K562 (cell line): ENCODE results near the gene POC1B. TPM values are rescaled to one million over a fixed set of nuclear protein-coding genes. Genes with fewer than 3 reads are reported as not detected.

ENCODE experiments used
- ARNT ChIP-seq, 2 experiments: fragments of 450-650 bp; IDR thresholded peaks; 2 replicates each; pipeline ENCODE4 v1.6.1; 2016; ENCODE audit warnings: mild to moderate bottlenecking in 1 of 2
- BDP1 ChIP-seq: IDR thresholded peaks from 3 replicates; pipeline ENCODE4 v1.6.1; 2011; ENCODE audit not compliant: insufficient read length, insufficient read depth
- BRCA1 ChIP-seq, 2 experiments: fragments of 450-650 bp in 1 of 2; sonication (generic) in 1 of 2; formaldehyde crosslinking in 1 of 2; IDR thresholded peaks; 2 replicates each; pipeline versions ENCODE4 v1.5.0 to v1.6.1; 2017 to 2020; ENCODE audit warnings: mild to moderate bottlenecking in 1 of 2, missing genetic modification reagents in 1 of 2
- C11orf30 ChIP-seq: fragments of 450-650 bp; IDR thresholded peaks from 2 replicates; pipeline ENCODE4 v1.6.1; 2016; ENCODE audit warnings: low read depth, mild to moderate bottlenecking
- CBX1 ChIP-seq: sonication (generic); IDR thresholded peaks from 2 replicates; pipeline ENCODE4 v1.6.1; 2016; ENCODE audit warnings: antibody characterized with exemption, low read depth, mild to moderate bottlenecking
- CHD4 ChIP-seq: fragments of 200-600 bp; sonication (generic); IDR thresholded peaks from 3 replicates; pipeline ENCODE4 v1.6.1; 2012; ENCODE audit warnings: low read depth, mild to moderate bottlenecking, mixed read lengths, low read length, inconsistent platforms; ENCODE audit not compliant: insufficient read depth, insufficient replicate concordance, poor library complexity, severe bottlenecking
- DDX20 ChIP-seq: fragments of 450-650 bp; IDR thresholded peaks from 2 replicates; pipeline ENCODE4 v1.6.1; 2016; ENCODE audit warnings: missing genetic modification characterization, low read depth, mild to moderate bottlenecking, missing compliant biosample characterization, moderate library complexity
- FOSL1 ChIP-seq: fragments of 200-800 bp; sonication (Bioruptor generic); conservative IDR thresholded peaks from 2 replicates; pipeline ENCODE4 v1.6.1; 2016; ENCODE audit warnings: missing genetic modification characterization, missing compliant biosample characterization
- HDAC6 ChIP-seq: IDR thresholded peaks from 2 replicates; pipeline ENCODE4 v1.6.1; 2012; ENCODE audit warnings: low read depth, mild to moderate bottlenecking, control low read depth, inconsistent platforms, low read length, moderate library complexity
- ILK ChIP-seq: fragments of 450-650 bp; IDR thresholded peaks from 2 replicates; pipeline ENCODE4 v1.6.1; 2016; ENCODE audit warnings: missing genetic modification characterization, low read depth, mild to moderate bottlenecking, missing compliant biosample characterization, moderate library complexity, borderline replicate concordance
- IRF2 ChIP-seq: sonication (generic); formaldehyde crosslinking; IDR thresholded peaks from 2 replicates; pipeline ENCODE4 v1.8.1; 2022; ENCODE audit warnings: mild to moderate bottlenecking, missing genetic modification reagents
- JUN ChIP-seq, 2 experiments: sonication (generic) in 1 of 2; formaldehyde crosslinking in 1 of 2; IDR thresholded peaks; 2 replicates each; pipeline versions ENCODE4 v1.6.1 to v1.8.0; 2012 to 2022; ENCODE audit warnings: borderline replicate concordance in 2 of 2, mild to moderate bottlenecking in 2 of 2, improper control_type of control experiment in 1 of 2, low read depth in 1 of 2, low read length in 1 of 2, missing genetic modification reagents in 1 of 2
- L3MBTL2 ChIP-seq: fragments of 450-650 bp; IDR thresholded peaks from 2 replicates; pipeline ENCODE4 v1.6.1; 2016; ENCODE audit warnings: mild to moderate bottlenecking, moderate library complexity
- MTA2 ChIP-seq: fragments of 450-650 bp; IDR thresholded peaks from 2 replicates; pipeline ENCODE4 v1.6.1; 2016; ENCODE audit warnings: low read depth
- SNIP1 ChIP-seq: fragments of 450-650 bp; IDR thresholded peaks from 2 replicates; pipeline ENCODE4 v1.7.1; 2017; ENCODE audit warnings: low read depth, mild to moderate bottlenecking
- TBP ChIP-seq: optimal IDR thresholded peaks from 2 replicates; pipeline ENCODE3; 2011; ENCODE audit warnings: low read depth, low read length, improper control_type of control experiment
- TEAD1 ChIP-seq, 2 experiments: fragments of 450-650 bp in 1 of 2; sonication (generic) in 1 of 2; formaldehyde crosslinking; IDR thresholded peaks; 2 replicates each; pipeline versions ENCODE4 v1.4.0 to v1.8.0; 2020 to 2022; ENCODE audit warnings: mild to moderate bottlenecking in 2 of 2, missing genetic modification reagents in 1 of 2
- TEAD4 ChIP-seq, 2 experiments: sonication (generic) in 1 of 2; formaldehyde crosslinking in 1 of 2; IDR thresholded peaks; 2 replicates each; pipeline versions ENCODE4 v1.6.1 to v1.8.0; 2012 to 2022; ENCODE audit warnings: borderline replicate concordance in 1 of 2, inconsistent platforms in 1 of 2, low read length in 1 of 2, mild to moderate bottlenecking in 1 of 2, missing genetic modification reagents in 1 of 2
- XRCC3 ChIP-seq: fragments of 450-650 bp; IDR thresholded peaks from 2 replicates; pipeline ENCODE4 v1.6.1; 2017; ENCODE audit warnings: mild to moderate bottlenecking, moderate library complexity
- ZNF347 ChIP-seq: fragments of 450-650 bp; formaldehyde crosslinking; IDR thresholded peaks from 2 replicates; pipeline ENCODE4 v1.4.0; 2020; ENCODE audit warnings: low read depth, mild to moderate bottlenecking, moderate library complexity
- ZNF41 ChIP-seq: fragments of 250-450 bp; sonication (Bioruptor Pico); conservative IDR thresholded peaks from 2 replicates; pipeline ENCODE4 v1.4.0; 2020; ENCODE audit warnings: mild to moderate bottlenecking
- ZNF561 ChIP-seq: fragments of 450-650 bp; formaldehyde crosslinking; conservative IDR thresholded peaks from 2 replicates; pipeline ENCODE4 v1.4.0; 2020; ENCODE audit warnings: mild to moderate bottlenecking, moderate library complexity
- ZNF583 ChIP-seq: fragments of 250-450 bp; sonication (Bioruptor Pico); IDR thresholded peaks from 2 replicates; pipeline ENCODE4 v1.4.0; 2020
- ZNF717 ChIP-seq: fragments of 250-450 bp; sonication (Bioruptor Pico); IDR thresholded peaks from 2 replicates; pipeline ENCODE4 v1.5.0; 2021
- ZNF79 ChIP-seq: fragments of 250-450 bp; sonication (Bioruptor Pico); IDR thresholded peaks from 2 replicates; pipeline ENCODE4 v1.4.0; 2020; ENCODE audit warnings: low read depth, mild to moderate bottlenecking, moderate library complexity
- polyA plus RNA-seq, 8 experiments: library from polyadenylated mRNA; depleted of rRNA in 4 of 8; stranded (reverse) in 5 of 8; unstranded in 3 of 8; fragments of >200 nt; fragmentation: Nextera tagmentation in 2 of 8; fragmentation: Illumina TruSeq in 1 of 8; extraction: Ambion mirVana in 2 of 8; extraction: Trizol in 1 of 8; gene quantifications; 2 replicates each; pipeline versions ENCODE4 v1.2.1 to v1.2.3, GENCODE V29; 2011 to 2014; ENCODE audit warnings: inconsistent platforms in 1 of 8, missing spikeins in 1 of 8
- total RNA-seq, 7 experiments: library from RNA; depleted of rRNA in 6 of 7; stranded (reverse); fragments of >200 nt in 6 of 7; fragmentation: Illumina TruSeq in 2 of 7; extraction: Trizol in 2 of 7; gene quantifications; 2 replicates each; pipeline versions ENCODE4 v1.2.1 to v1.2.3, GENCODE V29; 2011 to 2021; ENCODE audit warnings: low replicate concordance in 1 of 7
- TF ChIP-seq, protein P1 (sequence below): sonication (generic); IDR thresholded peaks from 2 replicates; pipeline ENCODE4 v1.6.1; 2016
- TF ChIP-seq, protein P2 (sequence below), 2 experiments: fragments of 450-650 bp; IDR thresholded peaks; 2 replicates each; pipeline ENCODE4 v1.6.1; 2016

The POC1B gene
- total and polyA plus RNA-seq, 9 of the 15 experiments (the other 6 are each of a cell fraction or from before 2014, with no cell fraction given), result 4.5 to 16.1 (median 10.4) TPM

DNA sequence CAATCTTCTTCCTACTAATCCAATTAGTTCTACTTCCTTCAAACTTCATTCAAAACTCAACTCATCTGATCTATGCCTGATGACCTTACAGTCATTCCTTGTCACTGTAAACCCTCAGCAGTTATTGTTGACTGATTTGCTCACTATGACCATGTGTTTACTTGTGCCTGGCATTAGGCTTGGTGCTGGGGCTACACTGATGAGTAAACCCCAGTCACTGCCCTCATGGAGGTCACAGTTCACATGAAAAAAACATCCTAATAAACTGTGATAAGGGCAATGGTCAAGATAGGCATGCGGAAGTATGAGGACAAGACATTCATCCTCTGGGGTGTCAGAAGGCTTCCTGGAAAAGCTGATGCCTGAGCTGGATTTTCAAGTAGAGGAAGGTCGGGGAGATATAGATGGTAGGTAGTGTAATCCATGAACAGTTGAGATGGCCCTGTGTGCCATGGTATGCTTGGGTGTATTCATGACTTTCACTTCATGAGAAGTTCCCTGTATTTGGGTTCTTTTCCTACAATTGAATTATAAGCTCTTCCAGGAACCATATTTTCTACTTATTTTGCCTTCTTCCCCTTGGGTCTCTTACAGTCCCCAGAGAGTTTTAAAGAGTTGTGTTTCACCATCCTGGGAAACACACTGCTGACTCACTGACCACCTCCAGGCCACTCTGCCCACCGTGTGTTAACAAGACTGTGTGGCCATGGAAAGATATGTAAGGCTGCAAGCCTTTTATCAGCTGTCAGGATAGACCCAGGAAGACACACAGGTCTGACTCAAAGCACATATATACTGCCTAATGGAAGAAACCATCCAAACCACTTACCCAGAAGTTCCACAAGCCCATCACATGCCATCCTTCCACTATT is 134.8 kb downstream of the POC1B start (continued):
- TF ChIP-seq JUN (IDR thresholded peaks at IDR 0.05; ENCODE audit: borderline replicate concordance, low read depth, low read length) (peak; percentile 15; the same call in 1 of the 2 replicates), JUN (CRISPR knock-in tag; IDR thresholded peaks at IDR 0.05; ENCODE audit: borderline replicate concordance) (no peak), DDX20 (no peak), L3MBTL2 (no peak), FOSL1 (tag) (peak; percentile 56), CHD4 (no peak), HDAC6 (no peak), TEAD4 (IDR thresholded peaks at IDR 0.05; ENCODE audit: low read length) (peak; percentile 56), TEAD4 (CRISPR knock-in tag; IDR thresholded peaks at IDR 0.05; ENCODE audit: borderline replicate concordance) (no peak), BRCA1 (IDR thresholded peaks at IDR 0.05) (no peak), BRCA1 (CRISPR knock-in tag; IDR thresholded peaks at IDR 0.05) (no peak), ZNF79 (CRISPR knock-in tag) (no peak), ARNT (IDR thresholded peaks at IDR 0.05) (no peak), ZNF561 (CRISPR knock-in tag) (no peak), ILK (tag) (no peak), TBP (no peak), ZNF347 (CRISPR knock-in tag) (no peak), C11orf30 (0 out of 2 replicates have a peak, but pooled peaks have one; percentile 16), SNIP1 (no peak), ZNF41 (CRISPR knock-in tag) (no peak), IRF2 (CRISPR knock-in tag) (no peak), MTA2 (no peak), ZNF583 (CRISPR knock-in tag) (no peak), TEAD1 (CRISPR knock-in tag; IDR thresholded peaks at IDR 0.05) (0 out of 4 replicates have a peak, but pooled peaks of 1 of the 2 experiments have one; percentile 36), BDP1 (no peak), CBX1 (no peak), ZNF717 (CRISPR knock-in tag) (no peak), XRCC3 (no peak)
- TF ChIP-seq, protein P1, sequence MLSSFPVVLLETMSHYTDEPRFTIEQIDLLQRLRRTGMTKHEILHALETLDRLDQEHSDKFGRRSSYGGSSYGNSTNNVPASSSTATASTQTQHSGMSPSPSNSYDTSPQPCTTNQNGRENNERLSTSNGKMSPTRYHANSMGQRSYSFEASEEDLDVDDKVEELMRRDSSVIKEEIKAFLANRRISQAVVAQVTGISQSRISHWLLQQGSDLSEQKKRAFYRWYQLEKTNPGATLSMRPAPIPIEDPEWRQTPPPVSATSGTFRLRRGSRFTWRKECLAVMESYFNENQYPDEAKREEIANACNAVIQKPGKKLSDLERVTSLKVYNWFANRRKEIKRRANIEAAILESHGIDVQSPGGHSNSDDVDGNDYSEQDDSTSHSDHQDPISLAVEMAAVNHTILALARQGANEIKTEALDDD, result no peak
- TF ChIP-seq, protein P2, sequence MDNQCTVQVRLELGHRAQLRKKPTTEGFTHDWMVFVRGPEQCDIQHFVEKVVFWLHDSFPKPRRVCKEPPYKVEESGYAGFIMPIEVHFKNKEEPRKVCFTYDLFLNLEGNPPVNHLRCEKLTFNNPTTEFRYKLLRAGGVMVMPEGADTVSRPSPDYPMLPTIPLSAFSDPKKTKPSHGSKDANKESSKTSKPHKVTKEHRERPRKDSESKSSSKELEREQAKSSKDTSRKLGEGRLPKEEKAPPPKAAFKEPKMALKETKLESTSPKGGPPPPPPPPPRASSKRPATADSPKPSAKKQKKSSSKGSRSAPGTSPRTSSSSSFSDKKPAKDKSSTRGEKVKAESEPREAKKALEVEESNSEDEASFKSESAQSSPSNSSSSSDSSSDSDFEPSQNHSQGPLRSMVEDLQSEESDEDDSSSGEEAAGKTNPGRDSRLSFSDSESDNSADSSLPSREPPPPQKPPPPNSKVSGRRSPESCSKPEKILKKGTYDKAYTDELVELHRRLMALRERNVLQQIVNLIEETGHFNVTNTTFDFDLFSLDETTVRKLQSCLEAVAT (IDR thresholded peaks at IDR 0.05), result no peak
